ENCODE results near the gene MUC13. TPM values are rescaled to one million over a fixed set of nuclear protein-coding genes. Genes with fewer than 3 reads are reported as not detected.

Gene MUC13
- total and polyA plus RNA-seq, 9 of the 15 experiments (the other 6 are each of a cell fraction or from before 2014, with no cell fraction given), result 0.09 TPM; not detected in 8

DNA sequence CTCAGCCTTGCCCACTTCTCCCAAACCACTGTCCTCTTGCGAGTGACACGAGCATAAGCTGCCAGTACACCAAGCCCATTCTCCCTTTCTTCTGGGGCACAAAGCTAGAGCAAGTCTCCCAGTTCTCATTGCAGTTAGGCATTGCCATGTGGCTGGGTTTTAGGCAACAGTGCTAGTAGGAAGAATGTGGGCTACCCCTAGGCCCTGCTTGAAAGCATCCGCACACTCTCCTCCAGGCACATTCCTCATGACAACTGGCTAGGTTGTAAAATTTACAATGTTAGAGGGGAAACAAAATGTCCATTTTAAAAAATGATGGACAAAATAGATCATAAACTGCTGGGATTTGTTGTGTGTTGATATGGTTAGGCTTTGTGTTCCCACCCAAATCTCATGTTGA lies 67.0 kb downstream of the MUC13 start (continued):
- TF ChIP-seq, protein P1, sequence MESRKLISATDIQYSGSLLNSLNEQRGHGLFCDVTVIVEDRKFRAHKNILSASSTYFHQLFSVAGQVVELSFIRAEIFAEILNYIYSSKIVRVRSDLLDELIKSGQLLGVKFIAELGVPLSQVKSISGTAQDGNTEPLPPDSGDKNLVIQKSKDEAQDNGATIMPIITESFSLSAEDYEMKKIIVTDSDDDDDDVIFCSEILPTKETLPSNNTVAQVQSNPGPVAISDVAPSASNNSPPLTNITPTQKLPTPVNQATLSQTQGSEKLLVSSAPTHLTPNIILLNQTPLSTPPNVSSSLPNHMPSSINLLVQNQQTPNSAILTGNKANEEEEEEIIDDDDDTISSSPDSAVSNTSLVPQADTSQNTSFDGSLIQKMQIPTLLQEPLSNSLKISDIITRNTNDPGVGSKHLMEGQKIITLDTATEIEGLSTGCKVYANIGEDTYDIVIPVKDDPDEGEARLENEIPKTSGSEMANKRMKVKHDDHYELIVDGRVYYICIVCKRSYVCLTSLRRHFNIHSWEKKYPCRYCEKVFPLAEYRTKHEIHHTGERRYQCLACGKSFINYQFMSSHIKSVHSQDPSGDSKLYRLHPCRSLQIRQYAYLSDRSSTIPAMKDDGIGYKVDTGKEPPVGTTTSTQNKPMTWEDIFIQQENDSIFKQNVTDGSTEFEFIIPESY (CRISPR knock-in tag; IDR thresholded peaks at IDR 0.05), result no peak

DNA sequence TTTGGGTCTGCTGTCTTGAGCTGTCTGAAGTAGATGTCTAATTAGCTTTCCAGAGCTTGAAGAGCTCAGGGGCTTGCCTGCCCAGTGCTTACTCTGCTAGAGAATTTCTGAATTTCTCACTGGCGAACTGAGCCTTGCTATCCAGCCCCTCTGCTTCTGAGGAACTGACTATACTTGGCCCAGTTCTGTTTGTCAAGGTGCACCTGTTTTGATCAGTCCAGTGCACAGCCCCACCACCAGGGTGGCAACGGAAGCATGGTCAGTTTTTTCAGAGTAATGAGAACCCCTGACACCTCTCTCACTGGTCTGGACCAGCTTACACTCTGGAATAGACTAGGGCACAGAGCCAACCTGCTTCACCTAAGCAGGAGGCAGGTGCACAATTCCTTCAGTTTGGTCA lies 72.5 kb downstream of the MUC13 start:
- H2AFZ ChIP-seq (ENCODE audit: low read depth, low read length), result no peak overlapping the region
- no peaks in the 10 kb centered on the region for H3K36me3 ChIP-seq (ENCODE audit: control insufficient read depth, insufficient read depth, low read length)
- TF ChIP-seq KAT8 (IDR thresholded peaks at IDR 0.05; ENCODE audit: low read depth) (no peak), ZBTB8A (IDR thresholded peaks at IDR 0.05; ENCODE audit: partially characterized antibody) (no peak), ARNT (IDR thresholded peaks at IDR 0.05) (no peak)
- H3K4me3 ChIP-seq, result no peak overlapping the region
- WGBS (ENCODE audit: insufficient coverage, low coverage, missing lambda C conversion rate), result 26% methylated on average over 2 of the region's 2 CpGs
- POLR2A ChIA-PET, result interaction anchor here (0.6 to 1.4 kb wide), 4 partner anchors 15 to 56 kb away, joined by 3 to 5 read pairs (median 3); no protein-coding TSS in a partner anchor
- FAIRE-seq, result no peak
- in situ Hi-C loops (cut with MboI), result no loop called here
- ATAC-seq, result peak; percentile 53; the same call in 2 of the 3 replicates
- no peaks in the 10 kb centered on the region for H4K20me1 ChIP-seq (replicated peaks; ENCODE audit: control insufficient read depth, insufficient read depth, low read length)
- H3K27me3 ChIP-seq (ENCODE audit: control insufficient read depth in 2 of 2, insufficient read depth in 2 of 2, low read length in 2 of 2), result no peaks in the 10 kb centered on the region
- no peaks in the 10 kb centered on the region for H3K79me2 ChIP-seq (ENCODE audit: control insufficient read depth, insufficient read depth, low read length)
- H3K4me1 ChIP-seq (replicated peaks in 1 of 2; ENCODE audit: control insufficient read depth in 2 of 2, insufficient read depth in 2 of 2, low read length in 2 of 2), result peaks cover 0 to 3% of the 10 kb centered on the region in 2 experiments; a peak in 3 of 5 replicates
- no peak for DNase-seq (ENCODE audit: extremely low read depth in 1 of 4, low spot score in 3 of 4)
- H3K9me3 ChIP-seq (replicated peaks; ENCODE audit: control insufficient read depth, insufficient read depth, low read depth, low read length), result no peaks in the 10 kb centered on the region
- H3K4me2 ChIP-seq (ENCODE audit: insufficient read depth, low read length), result no peak overlapping the region
- intact Hi-C loops (cut with micrococcal nuclease), result no loop called here
- CTCF ChIA-PET (ENCODE audit: low intra/inter-chr PET ratio), result no interaction called here
- no peak overlapping the region for H3K27ac ChIP-seq (ENCODE audit: extremely low read depth, low read depth, low read length)
- no peaks in the 10 kb centered on the region for H3K9me1 ChIP-seq (ENCODE audit: control insufficient read depth, insufficient read depth, low read length)
- BruUV-seq (replicated peaks), result no TSS peak
- H3K9ac ChIP-seq (ENCODE audit: insufficient read depth in 1 of 2, low read depth in 2 of 2, low read length in 2 of 2), result no peak overlapping the region

All from K562 (cell line).